ENCODE measurements around the gene FOXA2.

The FOXA2 gene

DNA sequence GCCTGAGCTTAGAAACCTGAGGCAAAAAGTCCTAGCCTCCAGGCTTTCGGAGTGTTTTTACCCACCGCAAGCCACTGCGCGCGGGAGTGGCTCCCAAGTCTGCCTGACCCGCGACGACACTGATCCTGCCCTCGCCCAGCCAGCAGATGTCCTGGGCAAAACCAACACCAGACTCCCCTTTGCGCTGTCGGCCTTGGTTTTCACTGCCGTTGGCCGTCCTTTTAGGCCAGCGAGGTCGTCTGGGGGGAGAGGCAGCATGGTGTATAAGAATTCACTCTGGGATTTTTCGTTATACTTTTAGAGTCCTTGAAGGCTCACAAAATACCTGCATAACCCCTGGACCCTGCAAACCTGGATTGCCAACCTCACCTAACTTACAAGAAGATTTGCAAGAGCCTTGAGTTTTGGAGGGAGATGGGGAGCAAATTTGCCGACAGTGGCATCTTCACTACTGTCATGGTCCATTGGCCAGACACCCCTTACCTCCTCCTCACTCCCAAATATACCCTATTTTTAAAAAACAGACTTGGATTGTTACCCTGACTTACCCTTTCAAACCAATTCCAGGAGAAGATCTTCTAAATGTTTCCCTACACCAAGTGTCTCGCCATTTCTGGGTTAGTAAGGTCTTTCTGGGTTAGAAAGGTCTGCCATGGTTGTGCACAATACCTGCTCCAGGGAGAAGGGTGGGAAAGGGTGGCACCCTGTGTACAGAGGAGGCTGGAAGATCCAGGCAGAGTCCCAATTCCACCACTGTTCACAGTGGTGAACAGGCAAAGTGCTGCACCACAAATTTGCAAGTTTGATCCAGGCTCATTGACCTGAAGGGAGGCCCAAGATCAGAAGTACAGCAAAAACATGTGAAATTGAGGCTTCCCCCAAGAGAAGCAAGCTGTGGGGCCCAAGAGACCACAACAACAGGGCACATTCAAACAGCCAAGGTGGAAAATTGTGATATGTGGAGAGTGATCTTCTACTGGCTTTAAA lies 4.4 kb downstream of the FOXA2 start:
- DNase-seq (ENCODE audit: low read depth) = no peak

DNA sequence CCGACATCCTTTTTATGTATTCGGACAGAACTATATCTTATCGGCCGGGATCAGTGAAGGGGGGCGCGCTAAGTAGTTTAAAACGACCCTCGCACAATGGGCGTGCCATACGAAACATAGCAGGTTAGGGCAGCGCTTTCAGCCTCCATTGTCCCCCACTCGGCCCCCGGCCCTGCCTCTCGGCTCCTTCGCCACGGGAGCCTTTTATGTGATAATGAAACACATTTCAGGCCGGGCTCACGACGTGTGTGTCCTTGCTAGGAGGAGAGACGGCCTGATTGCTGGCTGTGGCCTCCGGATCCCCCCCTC lies 5.3 kb downstream of the FOXA2 start:
- no peak for DNase-seq (ENCODE audit: low read depth)
- H3K4me3 ChIP-seq (ENCODE audit: low read depth, low read length) = no peak overlapping the region
- TF ChIP-seq, protein P1, sequence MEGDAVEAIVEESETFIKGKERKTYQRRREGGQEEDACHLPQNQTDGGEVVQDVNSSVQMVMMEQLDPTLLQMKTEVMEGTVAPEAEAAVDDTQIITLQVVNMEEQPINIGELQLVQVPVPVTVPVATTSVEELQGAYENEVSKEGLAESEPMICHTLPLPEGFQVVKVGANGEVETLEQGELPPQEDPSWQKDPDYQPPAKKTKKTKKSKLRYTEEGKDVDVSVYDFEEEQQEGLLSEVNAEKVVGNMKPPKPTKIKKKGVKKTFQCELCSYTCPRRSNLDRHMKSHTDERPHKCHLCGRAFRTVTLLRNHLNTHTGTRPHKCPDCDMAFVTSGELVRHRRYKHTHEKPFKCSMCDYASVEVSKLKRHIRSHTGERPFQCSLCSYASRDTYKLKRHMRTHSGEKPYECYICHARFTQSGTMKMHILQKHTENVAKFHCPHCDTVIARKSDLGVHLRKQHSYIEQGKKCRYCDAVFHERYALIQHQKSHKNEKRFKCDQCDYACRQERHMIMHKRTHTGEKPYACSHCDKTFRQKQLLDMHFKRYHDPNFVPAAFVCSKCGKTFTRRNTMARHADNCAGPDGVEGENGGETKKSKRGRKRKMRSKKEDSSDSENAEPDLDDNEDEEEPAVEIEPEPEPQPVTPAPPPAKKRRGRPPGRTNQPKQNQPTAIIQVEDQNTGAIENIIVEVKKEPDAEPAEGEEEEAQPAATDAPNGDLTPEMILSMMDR (conservative IDR thresholded peaks at IDR 0.05; ENCODE audit: low read depth, low read length) = no peak

More for the DNA sequence above, 4.4 kb downstream of the FOXA2 start:
- TF ChIP-seq, protein P1 (conservative IDR thresholded peaks at IDR 0.05; ENCODE audit: low read depth, low read length) = no peak
- no peak overlapping the region for H3K4me3 ChIP-seq (ENCODE audit: low read depth, low read length)

DNA sequence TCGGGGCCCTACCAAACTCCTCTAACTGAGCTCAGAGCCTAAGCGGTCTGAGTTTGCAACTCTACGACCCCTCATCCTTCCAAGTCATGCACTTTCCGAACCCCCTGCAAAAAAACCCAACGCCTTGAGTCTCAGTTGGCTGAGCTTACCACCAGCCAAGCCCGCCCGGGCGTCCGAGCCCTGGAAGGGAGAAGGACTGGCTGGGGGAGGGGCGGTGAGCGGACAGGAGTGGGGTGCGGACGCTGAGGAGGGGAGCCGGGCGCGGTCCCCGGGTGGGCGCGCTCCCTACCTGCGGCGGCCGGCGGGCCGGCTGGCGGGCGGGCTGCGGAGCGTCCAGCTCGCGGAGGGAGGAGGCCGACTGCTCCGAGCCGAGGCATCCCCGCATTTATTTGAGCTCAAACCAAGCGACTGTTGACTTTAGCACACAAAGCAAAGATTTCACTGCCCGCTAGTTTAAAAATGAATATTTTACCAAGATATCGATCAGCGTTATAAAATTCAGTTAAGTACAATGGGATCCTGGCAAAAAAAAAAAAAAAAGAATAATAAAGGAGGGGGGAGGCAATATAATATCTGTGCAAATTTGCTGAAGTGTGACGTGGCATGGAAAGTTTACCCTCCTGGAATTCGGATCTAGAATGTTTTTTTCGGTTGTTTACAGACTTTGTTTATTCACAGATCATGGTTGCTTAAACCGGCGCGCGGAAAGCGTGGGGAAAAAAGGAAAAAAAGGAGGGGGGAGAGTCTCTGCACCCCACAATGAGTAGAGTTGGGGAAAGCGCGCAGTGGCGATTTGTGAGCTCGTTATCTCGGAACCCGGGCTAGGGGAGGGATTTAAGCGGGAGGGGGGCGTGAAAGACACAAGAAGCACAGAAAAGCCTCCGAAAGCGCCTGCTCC lies 5.9 kb downstream of the FOXA2 start:
- no peak for DNase-seq (ENCODE audit: low read depth)
- TF ChIP-seq, protein P1 (conservative IDR thresholded peaks at IDR 0.05; ENCODE audit: low read depth, low read length) = no peak
- no peak overlapping the region for H3K4me3 ChIP-seq (ENCODE audit: low read depth, low read length)

DNA sequence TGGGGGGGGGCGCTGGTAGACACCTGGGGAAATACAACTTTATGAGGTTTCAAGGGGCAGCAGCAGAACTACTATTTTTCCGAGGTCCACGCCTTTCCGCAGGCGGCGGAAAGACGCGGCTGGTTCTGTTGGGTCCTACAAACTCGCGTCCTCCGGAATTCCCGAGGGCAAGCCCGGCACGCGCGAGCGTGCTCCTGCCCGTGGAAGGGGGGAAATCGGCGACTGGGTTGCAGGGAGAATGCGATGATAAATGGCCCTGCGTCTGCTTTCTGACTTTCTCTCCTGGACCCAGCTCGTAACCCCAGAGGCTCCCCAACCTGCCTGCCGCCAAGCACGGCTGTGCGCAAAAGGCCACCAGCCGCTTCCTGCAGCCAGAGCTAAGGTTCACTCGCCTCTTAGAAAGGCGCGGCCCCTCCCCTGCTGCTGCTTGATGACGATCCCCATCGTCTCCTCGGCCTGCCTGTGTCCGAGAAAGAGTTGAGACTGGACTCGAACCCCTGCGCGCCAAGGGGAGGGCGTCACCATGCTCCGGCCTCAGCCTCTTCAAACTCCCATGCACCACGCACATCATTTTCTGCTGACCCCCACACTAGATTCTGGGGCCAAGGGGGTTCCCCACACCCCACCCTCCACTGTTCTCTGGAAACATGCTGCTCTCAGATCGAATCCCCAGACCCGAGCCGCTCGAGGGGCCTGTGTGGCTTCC lies 6.7 kb downstream of the FOXA2 start:
- no peak overlapping the region for H3K4me3 ChIP-seq (ENCODE audit: low read depth, low read length)
- TF ChIP-seq, protein P1 (conservative IDR thresholded peaks at IDR 0.05; ENCODE audit: low read depth, low read length) = no peak
- DNase-seq (ENCODE audit: low read depth) = no peak

DNA sequence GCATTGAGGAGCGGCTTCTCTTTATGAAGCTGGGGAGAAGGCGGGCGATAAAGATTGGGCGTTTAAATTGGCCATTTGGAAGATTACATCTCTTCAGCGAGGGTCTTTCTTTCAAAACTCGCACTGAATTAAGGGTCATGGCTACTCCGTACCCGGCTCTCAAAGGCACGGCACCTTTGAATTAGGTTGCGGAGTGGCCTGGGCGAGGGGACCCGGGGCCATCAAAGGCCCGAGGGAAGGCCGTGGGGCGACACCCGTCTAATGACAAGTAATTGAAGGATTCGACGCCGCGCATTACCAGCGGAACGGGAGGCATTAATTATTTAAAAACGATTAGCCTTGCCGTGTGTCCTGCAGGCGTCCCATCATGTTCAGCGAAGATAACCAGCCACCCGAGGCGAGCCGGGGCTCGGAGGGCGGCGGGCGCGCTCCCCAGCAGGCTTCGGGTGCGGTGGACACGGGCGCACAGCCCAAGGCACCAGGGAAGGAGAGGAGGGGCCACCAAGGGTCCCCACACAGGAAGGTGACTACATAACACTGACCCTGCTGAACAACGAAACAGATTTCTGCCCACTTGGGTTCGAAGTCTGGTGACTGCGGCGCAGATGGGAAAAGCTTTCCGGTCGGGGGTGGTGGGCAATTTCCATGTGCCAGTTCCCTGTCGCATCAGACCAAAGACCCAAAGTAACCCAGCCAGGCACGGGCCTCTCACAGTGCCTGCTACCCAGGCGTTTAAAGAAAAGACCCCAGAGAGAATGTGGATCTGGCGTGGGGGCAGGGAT lies 7.4 kb downstream of the FOXA2 start:
- TF ChIP-seq, protein P1 (conservative IDR thresholded peaks at IDR 0.05; ENCODE audit: low read depth, low read length) = no peak
- no peak for DNase-seq (ENCODE audit: low read depth)
- no peak overlapping the region for H3K4me3 ChIP-seq (ENCODE audit: low read depth, low read length)

DNA sequence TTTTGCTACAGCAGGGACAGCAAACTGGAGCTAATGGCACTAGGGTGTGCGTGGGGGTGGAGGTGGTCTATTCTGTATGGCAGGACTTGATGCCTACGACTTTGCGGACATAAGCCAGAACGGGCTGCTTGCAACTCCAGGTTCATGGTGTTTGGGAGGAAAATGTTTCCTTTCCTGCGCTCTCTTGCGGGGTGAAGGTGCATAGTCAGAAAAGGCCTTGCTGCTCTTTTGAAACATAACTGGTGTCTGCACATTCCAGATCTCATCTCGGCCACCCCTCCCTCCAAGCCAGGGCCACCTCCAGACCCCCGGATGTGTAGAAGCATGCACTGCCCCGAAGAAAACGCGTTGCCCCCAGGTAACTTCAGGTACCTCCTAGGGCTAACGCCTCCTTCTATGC lies 8.1 kb downstream of the FOXA2 start:
- TF ChIP-seq, protein P1 (conservative IDR thresholded peaks at IDR 0.05; ENCODE audit: low read depth, low read length) = no peak
- no peak overlapping the region for H3K4me3 ChIP-seq (ENCODE audit: low read depth, low read length)
- no peak for DNase-seq (ENCODE audit: low read depth)

All from choroid plexus epithelial cell (primary cell).